ENCODE measurements around the gene KDM4B. TPM values are rescaled to one million over a fixed set of nuclear protein-coding genes. Genes with fewer than 3 reads are reported as not detected.

The KDM4B gene
- total RNA-seq, 1 experiment from 2014 or later: 29.2 TPM

GRCh38 chr19:5089283-5089682 is 120.4 kb downstream of the KDM4B start:
- in situ Hi-C loops (cut with HindIII; ENCODE audit: low pct_unique_long_range_greater_than_20kb, low sequenced_read_pairs): no loop called here
- no peak for DNase-seq (ENCODE audit: low read depth)

- no peak for DNase-seq (ENCODE audit: low read depth)
- in situ Hi-C loops (cut with HindIII; ENCODE audit: low pct_unique_long_range_greater_than_20kb, low sequenced_read_pairs): no loop called here
These were observed 121.6 kb downstream of the KDM4B start for GRCh38 chr19:5090465-5091017.

- in situ Hi-C loops (cut with HindIII; ENCODE audit: low pct_unique_long_range_greater_than_20kb, low sequenced_read_pairs): no loop called here
These were observed 122.2 kb downstream of the KDM4B start for GRCh38 chr19:5091018-5091683.

GRCh38 chr19:5091684-5092480 is 123.0 kb downstream of the KDM4B start:
- in situ Hi-C loops (cut with HindIII; ENCODE audit: low pct_unique_long_range_greater_than_20kb, low sequenced_read_pairs): no loop called here
- no peak for DNase-seq (ENCODE audit: low read depth)

More at GRCh38 chr19:5091018-5091683, 122.2 kb downstream of the KDM4B start:
- no peak for DNase-seq (ENCODE audit: low read depth)

GRCh38 chr19:5092481-5092843 is 123.5 kb downstream of the KDM4B start:
- DNase-seq (ENCODE audit: low read depth): no peak
- in situ Hi-C loops (cut with HindIII; ENCODE audit: low pct_unique_long_range_greater_than_20kb, low sequenced_read_pairs): no loop called here

GRCh38 chr19:5093297-5093928 is 124.5 kb downstream of the KDM4B start:
- in situ Hi-C loops (cut with HindIII; ENCODE audit: low pct_unique_long_range_greater_than_20kb, low sequenced_read_pairs): no loop called here
- DNase-seq (ENCODE audit: low read depth): no peak

- no peak for DNase-seq (ENCODE audit: low read depth)
- in situ Hi-C loops (cut with HindIII; ENCODE audit: low pct_unique_long_range_greater_than_20kb, low sequenced_read_pairs): no loop called here
These were observed 125.2 kb downstream of the KDM4B start for GRCh38 chr19:5093948-5094718.

- in situ Hi-C loops (cut with HindIII; ENCODE audit: low pct_unique_long_range_greater_than_20kb, low sequenced_read_pairs): no loop called here
- DNase-seq (ENCODE audit: low read depth): no peak
These were observed 126.1 kb downstream of the KDM4B start for GRCh38 chr19:5094768-5095567.

GRCh38 chr19:5095568-5095850 is 126.6 kb downstream of the KDM4B start:
- in situ Hi-C loops (cut with HindIII; ENCODE audit: low pct_unique_long_range_greater_than_20kb, low sequenced_read_pairs): no loop called here
- no peak for DNase-seq (ENCODE audit: low read depth)

- no peak for DNase-seq (ENCODE audit: low read depth)
- in situ Hi-C loops (cut with HindIII; ENCODE audit: low pct_unique_long_range_greater_than_20kb, low sequenced_read_pairs): no loop called here
These were observed 127.6 kb downstream of the KDM4B start for GRCh38 chr19:5096536-5096935.

- in situ Hi-C loops (cut with HindIII; ENCODE audit: low pct_unique_long_range_greater_than_20kb, low sequenced_read_pairs): no loop called here
- DNase-seq (ENCODE audit: low read depth): no peak
These were observed 128.5 kb downstream of the KDM4B start for GRCh38 chr19:5097331-5097930.

- no peak for DNase-seq (ENCODE audit: low read depth)
- in situ Hi-C loops (cut with HindIII; ENCODE audit: low pct_unique_long_range_greater_than_20kb, low sequenced_read_pairs): no loop called here
These were observed 129.2 kb downstream of the KDM4B start for GRCh38 chr19:5097959-5098623.

- DNase-seq (ENCODE audit: low read depth): no peak
- in situ Hi-C loops (cut with HindIII; ENCODE audit: low pct_unique_long_range_greater_than_20kb, low sequenced_read_pairs): no loop called here
These were observed 129.7 kb downstream of the KDM4B start for GRCh38 chr19:5098646-5099045.

- in situ Hi-C loops (cut with HindIII; ENCODE audit: low pct_unique_long_range_greater_than_20kb, low sequenced_read_pairs): no loop called here
- peak; percentile 8 for DNase-seq (ENCODE audit: low read depth)
These were observed 130.8 kb downstream of the KDM4B start for GRCh38 chr19:5099701-5100221.

GRCh38 chr19:5101871-5102270 is 133.0 kb downstream of the KDM4B start:
- in situ Hi-C loops (cut with HindIII; ENCODE audit: low pct_unique_long_range_greater_than_20kb, low sequenced_read_pairs): no loop called here
- DNase-seq (ENCODE audit: low read depth): no peak

GRCh38 chr19:5102520-5102919 is 133.6 kb downstream of the KDM4B start:
- in situ Hi-C loops (cut with HindIII; ENCODE audit: low pct_unique_long_range_greater_than_20kb, low sequenced_read_pairs): no loop called here
- DNase-seq (ENCODE audit: low read depth): no peak

Measured in Caki2 (cell line).